T-helper 2 cell treated with Interferon-gamma antibody and Interleukin-4, amounts not matched to agents 100 ng/mL and 5 ng/mL, for 36 hours (primary cell): Measurements from ENCODE around the gene SUPT5H. TPM values are rescaled to one million over a fixed set of nuclear protein-coding genes. Genes with fewer than 3 reads are reported as not detected.

Source experiments
- intact Hi-C: fragments of 100-400 bp; cut with micrococcal nuclease; formaldehyde crosslinking; loops from one replicate; pipeline ENCODE4 v1.15.1; 2023
- total RNA-seq: library from RNA; stranded (reverse); gene quantifications from 2 replicates; pipeline ENCODE4 v1.2.3, GENCODE V29; 2022

Gene SUPT5H
- total RNA-seq, result 150 and 153 TPM in 2 replicates

GRCh38 chr19:39445196-39446111 is at the start of gene SUPT5H:
SUPT5H (plus strand) TSS chr19:39445582; CDS start chr19:39445891, 309 bp downstream.
- intact Hi-C loops, result loop anchor here (1.0 to 10.0 kb wide), 4 partner anchors 9 to 399 kb away; partner anchors contain the start of genes FBL, PLEKHG2 and TIMM50

- intact Hi-C loops, result loop anchor here (1.0 to 5.0 kb wide), 2 partner anchors 15 to 135 kb away; partner anchors contain the start of genes EID2B and PLEKHG2
These were observed 47.8 kb upstream of the SUPT5H start for GRCh38 chr19:39397360-39398296.

- intact Hi-C loops, result loop anchor here (5.0 kb wide), 1 partner anchor 134 kb away; the partner anchor contains the start of gene EID2B
These were observed 47.0 kb upstream of the SUPT5H start for GRCh38 chr19:39398297-39398864.

- intact Hi-C loops, result loop anchor here (5.0 kb wide), 1 partner anchor 133 kb away; the partner anchor contains the start of gene EID2B
These were observed 45.7 kb upstream of the SUPT5H start for GRCh38 chr19:39399668-39400050.

GRCh38 chr19:39400061-39400460 is 45.3 kb upstream of the SUPT5H start:
- intact Hi-C loops, result no loop called here

GRCh38 chr19:39401070-39401548 is 44.3 kb upstream of the SUPT5H start:
- intact Hi-C loops, result loop anchor here (1.0 kb wide), 1 partner anchor 11 kb away; the partner anchor contains the start of gene PLEKHG2

- intact Hi-C loops, result loop anchor here (1.0 kb wide), 1 partner anchor 11 kb away; the partner anchor contains the start of gene PLEKHG2
These were observed 43.6 kb upstream of the SUPT5H start for GRCh38 chr19:39401549-39402345.

- intact Hi-C loops, result no loop called here
These were observed 42.8 kb upstream of the SUPT5H start for GRCh38 chr19:39402346-39403300.

GRCh38 chr19:39403331-39404312 is 41.8 kb upstream of the SUPT5H start:
- intact Hi-C loops, result no loop called here

- intact Hi-C loops, result no loop called here
These were observed 40.0 kb upstream of the SUPT5H start for GRCh38 chr19:39405261-39405957.

- intact Hi-C loops, result no loop called here
These were observed 39.3 kb upstream of the SUPT5H start for GRCh38 chr19:39405958-39406655.

GRCh38 chr19:39406656-39407409 is 38.5 kb upstream of the SUPT5H start, which contains the start of gene ZFP36:
ZFP36 (plus strand) TSS chr19:39406847; CDS start chr19:39406905, 58 bp downstream.
- intact Hi-C loops, result no loop called here

GRCh38 chr19:39407410-39407659 is 38.0 kb upstream of the SUPT5H start:
- intact Hi-C loops, result no loop called here

GRCh38 chr19:39407660-39408391 is 37.6 kb upstream of the SUPT5H start:
- intact Hi-C loops, result no loop called here
